Suppressor macrophage (primary cell): ENCODE measurements around the gene RTF1.

ENCODE experiments used
- DNase-seq, 4 experiments: peaks; one replicate each; pipeline ENCODE4 v3.0.0-alpha.2; 2020 to 2022

Gene RTF1

DNA sequence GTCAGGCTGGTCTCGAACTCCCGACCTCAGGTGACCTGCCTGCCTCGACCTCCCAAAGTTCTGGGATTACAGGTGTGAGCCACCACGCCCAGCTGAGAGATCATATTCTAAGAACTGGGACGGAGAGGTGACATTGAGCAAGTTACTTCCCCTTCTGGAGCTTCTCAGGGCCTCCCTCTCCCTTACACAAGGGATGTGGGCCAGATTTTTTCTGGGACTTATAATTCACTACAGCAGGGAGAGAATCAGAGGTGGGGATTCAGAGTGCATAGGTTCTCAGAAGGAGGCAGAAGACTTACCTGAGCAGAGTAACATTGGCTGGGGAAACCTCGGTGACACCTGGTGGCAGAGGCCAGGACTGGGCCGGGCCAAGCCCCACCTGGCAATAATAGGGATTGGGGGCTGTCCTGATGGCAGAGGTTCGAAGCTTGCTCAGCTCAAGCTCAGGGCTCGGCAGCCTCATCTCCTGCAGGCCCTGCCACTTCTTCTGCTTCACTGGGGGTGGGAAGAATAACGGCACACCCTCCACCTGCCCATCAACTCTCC lies 90.0 kb downstream of the RTF1 start:
- DNase-seq: peak in 3 of 4 experiments; percentile 26 to 30 (median 28)

GRCh38 chr15:41507820-41508290 lies 91.0 kb downstream of the RTF1 start:
- no peak for DNase-seq

GRCh38 chr15:41510728-41511127 lies 93.8 kb downstream of the RTF1 start:
- DNase-seq: no peak

DNA sequence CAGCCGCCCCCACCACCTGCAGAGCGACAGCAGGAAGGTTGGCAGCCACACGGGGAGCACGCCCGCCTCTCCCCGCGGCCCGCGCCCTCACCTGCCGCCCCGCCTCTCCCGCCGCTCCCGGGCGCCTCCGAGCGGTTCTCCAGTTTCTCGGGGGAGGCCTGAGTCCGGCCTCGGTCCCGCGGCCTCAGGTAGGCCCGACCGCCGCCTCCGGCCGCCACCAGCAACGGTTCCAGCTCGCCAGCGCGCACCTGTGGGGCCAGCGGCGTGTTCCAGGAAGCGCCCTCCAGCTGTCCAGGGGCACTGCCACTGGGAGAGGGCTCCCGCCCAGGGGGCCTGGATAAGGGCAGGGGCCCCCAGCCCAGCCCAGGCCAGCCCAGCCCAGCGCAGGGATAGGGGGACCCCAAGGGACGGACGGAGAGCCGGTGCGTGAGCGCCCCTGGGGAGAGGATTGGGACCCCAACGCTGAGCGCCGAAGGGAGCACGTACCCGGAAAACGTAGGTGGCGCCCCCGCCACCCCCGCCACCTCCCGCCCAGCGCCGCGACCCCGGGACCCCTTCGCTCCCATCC lies 94.5 kb downstream of the RTF1 start:
- no peak for DNase-seq

DNA sequence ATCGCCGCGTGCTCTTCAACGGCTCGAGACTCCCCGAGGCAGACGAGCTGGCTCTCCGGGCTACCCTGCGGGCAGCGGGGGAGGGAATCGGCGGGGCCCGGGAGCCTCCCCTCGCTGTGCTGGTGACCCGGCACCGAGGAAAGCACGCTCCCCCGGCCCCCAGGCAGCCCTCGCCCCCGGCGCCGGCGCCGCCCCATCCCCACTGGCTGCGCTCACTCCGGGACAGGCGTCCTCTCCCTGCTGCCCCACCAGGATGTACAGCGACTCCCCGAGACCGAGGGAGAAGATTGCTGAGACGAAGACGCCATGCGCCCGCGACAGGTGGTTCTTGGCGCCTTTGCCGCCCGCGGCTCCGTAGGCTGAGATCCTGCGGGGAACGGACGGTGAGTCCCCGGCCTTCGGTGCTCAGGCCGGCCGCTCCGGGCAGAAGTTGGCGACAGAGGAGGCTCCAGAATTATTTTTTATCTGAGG lies 95.0 kb downstream of the RTF1 start:
- peak in 1 of 4 experiments; percentile 14 for DNase-seq

- peak in 1 of 4 experiments; percentile 5 for DNase-seq
Measured at GRCh38 chr15:41512512-41512939, 95.6 kb downstream of the RTF1 start.

GRCh38 chr15:41512940-41513505 lies 96.1 kb downstream of the RTF1 start:
- DNase-seq: peak in 3 of 4 experiments; percentile 37 to 60 (median 45)

DNA sequence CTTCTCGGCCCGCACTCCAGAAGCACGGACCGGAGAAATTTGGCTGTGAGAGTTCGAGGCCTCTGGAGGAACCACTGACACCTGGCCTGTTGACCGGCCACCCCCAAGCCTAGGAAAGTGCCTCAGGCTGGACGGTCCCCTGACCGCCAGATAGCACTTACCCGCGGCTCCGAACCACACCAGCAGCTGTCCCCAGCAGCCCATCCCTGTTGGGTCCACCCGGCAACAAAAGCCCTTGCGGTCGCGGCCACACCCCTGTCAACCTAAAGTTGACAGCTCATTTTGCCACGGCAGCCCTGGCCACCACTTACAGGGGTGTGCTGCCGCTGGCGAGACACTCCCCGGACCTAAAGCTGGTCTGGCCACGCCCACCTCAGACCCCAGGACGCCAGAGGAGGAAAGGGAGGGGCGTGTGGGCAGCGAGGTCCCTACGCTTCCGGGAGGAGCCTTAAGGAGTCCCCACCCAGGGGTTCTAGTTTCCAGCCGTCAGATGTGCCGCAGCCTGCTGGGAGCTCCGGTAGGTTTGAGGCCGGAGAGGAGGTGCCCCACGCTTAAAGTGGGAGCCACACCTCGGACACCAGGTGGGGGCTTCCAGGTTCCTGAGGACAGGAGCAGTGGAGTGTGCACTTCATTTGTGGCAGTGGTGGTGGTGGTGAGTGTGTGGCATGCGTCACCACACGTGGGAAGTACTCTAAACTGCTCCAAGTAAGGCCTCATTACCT lies 96.8 kb downstream of the RTF1 start, which contains the start of gene LTK:
Gene LTK (minus strand): TSS at position 322 of the 722 bp plus-strand sequence. CDS start 118 bp downstream, at position 204.
- DNase-seq: peak in 2 of 4 experiments; percentile 4 to 10

- DNase-seq: no peak
Measured at GRCh38 chr15:41517895-41518449, 101.1 kb downstream of the RTF1 start.

GRCh38 chr15:41520636-41521035 lies 103.7 kb downstream of the RTF1 start:
- no peak for DNase-seq

DNA sequence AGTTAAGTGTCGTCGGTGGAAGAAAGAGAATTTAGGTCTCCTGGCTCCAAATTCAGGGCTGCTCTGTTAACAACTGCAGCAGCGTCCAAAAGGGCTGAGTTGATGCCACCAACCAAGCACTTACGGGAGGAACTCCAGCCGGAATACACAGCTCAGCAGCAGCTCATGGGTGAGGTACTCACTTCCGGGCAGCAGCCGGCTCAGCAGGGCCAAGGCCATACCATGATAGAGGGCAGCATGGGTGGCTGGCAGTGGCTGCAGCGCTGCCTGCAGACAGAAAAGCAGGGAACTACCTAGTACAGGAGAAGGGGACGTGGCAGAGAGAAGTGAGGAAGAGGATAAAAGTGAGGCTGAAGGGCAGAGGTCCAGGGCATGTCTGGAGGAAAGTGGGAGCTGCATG lies 104.7 kb downstream of the RTF1 start:
- no peak for DNase-seq

DNA sequence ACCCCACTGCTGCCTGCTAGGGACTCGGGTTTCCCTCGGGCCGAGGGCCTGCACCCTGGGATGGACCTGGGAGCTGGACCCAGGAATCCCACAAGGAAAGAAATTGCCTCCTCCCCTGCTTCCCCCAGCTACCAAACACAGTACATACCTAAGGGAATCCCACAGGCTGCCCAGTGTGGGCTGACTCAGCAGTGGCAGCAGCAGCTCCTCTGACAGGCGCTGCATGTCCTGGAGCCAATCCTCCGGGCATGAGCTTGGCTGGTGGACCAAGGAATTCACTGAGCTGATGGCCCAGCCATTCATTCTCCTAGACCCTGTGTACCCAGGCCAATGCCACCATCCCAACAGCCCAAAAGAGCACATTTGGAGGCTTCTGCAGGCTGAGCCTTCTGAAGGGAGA lies 106.2 kb downstream of the RTF1 start:
- no peak for DNase-seq

DNA sequence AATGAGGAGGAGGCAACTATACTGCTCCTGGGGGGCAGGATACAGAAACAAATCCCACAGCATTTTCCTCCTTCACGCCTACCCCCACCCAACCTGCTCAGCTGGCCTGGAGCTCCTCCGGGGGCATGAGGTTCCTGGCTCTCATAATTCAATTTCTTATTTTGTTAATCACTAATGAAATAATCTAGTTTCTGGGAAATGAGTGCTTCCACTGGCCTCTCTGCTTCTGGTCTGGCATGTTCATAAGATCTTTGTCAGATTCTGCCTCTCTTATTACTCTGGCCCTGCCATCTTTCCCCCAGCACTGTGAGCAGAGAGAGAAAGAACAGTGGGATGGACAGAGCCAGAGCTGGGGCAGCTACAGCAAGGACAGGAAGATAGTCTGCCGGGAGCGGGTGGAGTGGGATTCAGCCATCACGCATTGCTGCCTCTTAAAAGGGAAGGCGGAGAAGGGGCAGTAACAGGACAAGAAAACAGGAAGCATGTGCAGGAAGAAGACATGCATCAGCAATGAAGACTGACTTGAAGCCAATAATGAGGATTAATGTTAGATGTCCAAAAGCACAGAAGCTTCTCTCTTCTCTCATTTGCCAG lies 113.6 kb downstream of the RTF1 start:
- peak; percentile 15 to 52 (median 49) for DNase-seq
